ENCODE results near the gene VWDE. TPM values are rescaled to one million over a fixed set of nuclear protein-coding genes. Genes with fewer than 3 reads are reported as not detected.

VWDE gene
- total RNA-seq (2014; rRNA removed; shearing (Covaris generic)) = 0.82 and 1.5 TPM in 2 replicates

DNA sequence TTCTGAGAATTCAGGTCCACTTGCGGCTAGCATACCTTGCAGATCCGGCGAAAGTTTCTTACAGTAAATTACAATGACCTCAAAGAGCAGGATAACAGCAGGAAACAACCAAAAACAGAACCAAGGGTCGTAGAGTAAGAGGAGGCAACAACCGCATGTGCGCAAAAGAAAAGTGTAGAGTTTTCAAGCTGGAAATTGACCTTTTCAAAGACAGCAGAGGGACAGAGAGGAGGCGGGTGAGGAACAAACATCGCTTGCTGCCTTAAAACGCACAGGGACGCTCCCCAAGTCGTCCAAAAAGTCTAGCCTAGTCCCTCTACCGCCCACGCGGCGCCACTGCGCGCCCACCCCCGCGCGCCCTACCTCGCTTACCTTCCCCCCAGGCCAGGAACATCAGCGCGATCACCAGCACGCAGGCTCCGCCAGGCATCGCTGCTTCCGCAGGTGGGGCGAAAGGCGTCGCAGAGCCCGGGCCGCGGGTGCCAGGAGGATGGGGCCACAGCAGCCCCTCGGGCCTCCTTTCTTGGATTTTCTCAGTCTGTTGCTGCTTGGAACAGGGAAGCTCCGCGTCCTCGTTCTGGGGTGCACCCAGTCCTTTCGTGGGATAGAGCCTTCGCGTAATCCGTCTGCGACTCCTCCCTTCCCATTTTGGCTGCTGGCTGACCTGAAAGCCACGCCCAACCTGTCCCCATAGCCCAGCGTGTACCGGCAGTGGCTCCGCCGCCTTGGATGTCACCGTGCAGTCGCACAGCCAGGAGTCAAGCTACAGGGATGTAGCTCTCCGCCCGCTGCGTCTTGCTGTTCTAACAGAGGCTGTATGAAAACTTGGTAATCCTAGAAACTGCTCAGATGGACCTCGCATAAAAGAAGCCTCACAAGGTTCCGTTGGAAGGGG, at the start of gene VWDE:
TSS of gene VWDE (minus strand) at position 579 of the 895 bp plus-strand sequence. CDS start at position 430, 149 bp downstream.

Other genes with a start within 250 kb of the VWDE start
- 24.7 and 26.5 TPM in 2 replicates for gene TMEM106B, start 192.6 kb downstream of the VWDE start, total RNA-seq (2014; rRNA removed; shearing (Covaris generic))
- 0.21 and 0.23 TPM in 2 replicates for gene SCIN, start 166.9 kb upstream of the VWDE start, total RNA-seq (2014; rRNA removed; shearing (Covaris generic))

Data from A375 (cell line).